ENCODE results near the gene PCSK9. TPM values are rescaled to one million over a fixed set of nuclear protein-coding genes. Genes with fewer than 3 reads are reported as not detected.

Gene PCSK9
- total and polyA plus RNA-seq, 2 of the 4 experiments (the other 2 are of a cell fraction): under 0.01 to 0.17 TPM

- Histone ChIP-seq H2BK15ac (ENCODE audit: low read depth, low read length) (no peak overlapping the region), H3K4ac (ENCODE audit: low read depth, low read length) (no peak overlapping the region), H4K20me1 (ENCODE audit: insufficient read depth, low read length) (0 out of 2 replicates have a peak, but pooled peaks cover 4% of the 10 kb centered on the region), H3K9ac (ENCODE audit: low read depth, low read length) (no peak overlapping the region), H3K4me2 (ENCODE audit: low read depth, low read length) (no peak overlapping the region), H3K79me1 (ENCODE audit: low read depth in 1 of 2, low read length in 2 of 2) (no peaks in the 10 kb centered on the region), H2BK5ac (ENCODE audit: low read depth, low read length, poor library complexity, severe bottlenecking) (no peak overlapping the region), H4K91ac (ENCODE audit: insufficient read depth, low read depth, low read length) (no peak overlapping the region), H3K4me3 (ENCODE audit: insufficient read depth, low read depth, low read length) (no peak overlapping the region), H3K14ac (replicated peaks; ENCODE audit: low read depth, low read length) (no peak overlapping the region), H4K5ac (ENCODE audit: low read depth, low read length) (no peak overlapping the region), H3K27me3 (ENCODE audit: control insufficient read depth, insufficient read depth, low read length) (peaks cover 75% of the 10 kb centered on the region), H3K18ac (ENCODE audit: low read depth, low read length) (no peak overlapping the region), H3K23ac (ENCODE audit: low read depth, low read length) (no peak overlapping the region), H2AFZ (replicated peaks; ENCODE audit: low read length, poor library complexity) (no peak overlapping the region), H3K27ac (ENCODE audit: insufficient read depth, low read length) (no peak overlapping the region), H2BK120ac (ENCODE audit: low read depth, low read length) (no peak overlapping the region), H3K56ac (ENCODE audit: extremely low read depth, insufficient read depth, low read length) (no peak overlapping the region), H3K4me1 (ENCODE audit: control insufficient read depth, insufficient read depth, low read length) (peaks cover 2% of the 10 kb centered on the region; the same call in 1 of the 2 replicates), H4K8ac (ENCODE audit: low read depth in 2 of 2, low read length in 2 of 2) (no peak overlapping the region), H2BK20ac (ENCODE audit: low read depth, low read length) (no peak overlapping the region), H3K9me1 (ENCODE audit: insufficient read depth, low read length) (peaks cover 3% of the 10 kb centered on the region; the same call in 1 of the 2 replicates), H2AK5ac (ENCODE audit: low read depth, low read length) (no peak overlapping the region), H3K9me3 (ENCODE audit: control insufficient read depth, insufficient read depth, low read length) (no peaks in the 10 kb centered on the region), H3K36me3 (ENCODE audit: control insufficient read depth, insufficient read depth, low read length) (no peaks in the 10 kb centered on the region), H2AK9ac (replicated peaks; ENCODE audit: low read depth, low read length, poor library complexity) (no peak overlapping the region)
- dilution Hi-C loops (cut with HindIII; ENCODE audit: low sequenced_read_pairs, unreplicated experiment): no loop called here
- POLR2A ChIA-PET (ENCODE audit: unreplicated experiment): no interaction called here
- ATAC-seq (ENCODE audit: low read depth): no peak
- WGBS, 2 experiments (ENCODE audit: extremely low coverage in 2 of 2, insufficient read length in 1 of 2): no CpG with 5 or more reads among the region's 4 CpGs
- TF ChIP-seq MAZ (IDR thresholded peaks at IDR 0.05; ENCODE audit: borderline replicate concordance, low read depth, low read length) (no peak), FOS (IDR thresholded peaks at IDR 0.05; ENCODE audit: low read depth, low read length) (no peak), RAD21 (IDR thresholded peaks at IDR 0.05; ENCODE audit: low read length) (no peak), BHLHE40 (IDR thresholded peaks at IDR 0.05; ENCODE audit: low read depth, low read length) (no peak), ELK1 (IDR thresholded peaks at IDR 0.05; ENCODE audit: borderline replicate concordance, low read depth, low read length) (no peak), CHD1 (IDR thresholded peaks at IDR 0.05; ENCODE audit: low read depth, low read length) (no peak), NFE2L2 (IDR thresholded peaks at IDR 0.05; ENCODE audit: low read depth, low read length) (no peak), SMC3 (IDR thresholded peaks at IDR 0.05; ENCODE audit: low read depth, low read length) (no peak), CTCF (conservative IDR thresholded peaks at IDR 0.05; ENCODE audit: low read depth, low read length) (no peak), CEBPB (IDR thresholded peaks at IDR 0.05; ENCODE audit: low read depth, low read length) (no peak), RCOR1 (IDR thresholded peaks at IDR 0.05; ENCODE audit: insufficient replicate concordance, low read length) (no peak), POLR2A (IDR thresholded peaks at IDR 0.05; ENCODE audit: low read depth, low read length) (no peak), MAFK (IDR thresholded peaks at IDR 0.05; ENCODE audit: low read depth, low read length) (no peak), RFX5 (IDR thresholded peaks at IDR 0.05; ENCODE audit: low read depth, low read length) (no peak), MXI1 (IDR thresholded peaks at IDR 0.05; ENCODE audit: borderline replicate concordance, low read depth, low read length) (no peak)
- TF ChIP-seq, protein P1, sequence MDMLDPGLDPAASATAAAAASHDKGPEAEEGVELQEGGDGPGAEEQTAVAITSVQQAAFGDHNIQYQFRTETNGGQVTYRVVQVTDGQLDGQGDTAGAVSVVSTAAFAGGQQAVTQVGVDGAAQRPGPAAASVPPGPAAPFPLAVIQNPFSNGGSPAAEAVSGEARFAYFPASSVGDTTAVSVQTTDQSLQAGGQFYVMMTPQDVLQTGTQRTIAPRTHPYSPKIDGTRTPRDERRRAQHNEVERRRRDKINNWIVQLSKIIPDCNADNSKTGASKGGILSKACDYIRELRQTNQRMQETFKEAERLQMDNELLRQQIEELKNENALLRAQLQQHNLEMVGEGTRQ (IDR thresholded peaks at IDR 0.05; ENCODE audit: low read depth, low read length): no peak
- DNase-seq: no peak
- no TSS peak for BruUV-seq (replicated peaks)
- CTCF ChIA-PET: interaction anchor here (0.9 kb wide), 1 partner anchor 14 kb away, joined by 4 read pairs; no protein-coding TSS in a partner anchor
- in situ Hi-C loops (cut with MboI; ENCODE audit: low sequenced_read_pairs): no loop called here
- intact Hi-C loops (cut with micrococcal nuclease): no loop called here
Measured at GRCh38 chr1:55035904-55036303, 3.4 kb upstream of the PCSK9 start.

Data from IMR-90 (cell line).